NCI-H345 (cell line): ENCODE results near the gene SRRM2.
A peak's percentile ranks its signal among the peaks of the same experiment; 100 is the strongest.

Source experiments
- DNase-seq: peaks from one replicate; lab custom pipeline; 2025; lab: John Stamatoyannopoulos, UW

The SRRM2 gene

GRCh38 chr16:2752035-2752849 is at the start of gene SRRM2:
SRRM2 (plus strand) TSS chr16:2752638; CDS start chr16:2756365, 3,727 bp downstream.
- DNase-seq: peak; percentile 96

DNA sequence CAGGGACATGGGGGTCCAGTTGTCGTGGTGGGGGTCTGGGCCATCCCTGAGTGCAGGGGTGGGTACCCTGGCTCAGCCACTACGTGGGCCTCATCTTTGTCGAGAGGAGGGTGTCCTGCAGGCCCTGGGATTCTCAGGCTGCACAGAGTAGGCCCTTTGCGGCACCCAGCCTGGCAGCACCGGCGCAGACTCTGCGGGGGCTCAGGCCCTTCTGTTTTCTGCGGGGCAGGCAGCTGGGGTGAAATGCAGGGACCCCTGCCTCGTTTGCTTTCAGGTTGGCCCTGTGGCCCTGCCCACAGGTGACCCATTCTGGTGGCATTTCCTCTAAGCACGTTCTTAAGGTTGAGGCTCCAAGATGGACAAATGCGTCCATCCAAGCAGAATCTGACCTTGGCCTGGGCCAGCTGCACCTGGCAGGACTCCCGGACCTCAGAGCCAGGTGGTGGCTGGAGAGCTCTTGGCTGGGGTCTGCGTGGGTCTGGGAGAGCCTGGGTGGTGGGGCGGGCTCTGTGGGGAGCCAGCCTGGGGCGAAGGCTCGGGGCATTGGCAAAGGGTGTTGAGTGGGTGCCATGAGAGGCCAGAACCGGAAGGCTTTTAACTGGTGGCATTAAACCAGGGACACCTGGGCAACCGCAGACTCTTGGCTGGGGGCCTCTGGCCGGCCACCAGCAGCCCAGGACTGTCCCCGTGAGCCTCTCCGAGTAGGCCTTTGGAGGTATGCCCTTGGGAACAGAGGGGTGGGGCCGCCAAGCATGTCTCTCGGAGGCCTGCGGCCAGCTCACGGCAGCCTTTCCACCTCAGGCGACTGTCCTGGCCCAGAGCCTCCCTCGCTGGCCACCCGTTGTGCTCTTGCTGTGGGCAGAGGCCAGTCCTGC is 49.3 kb upstream of the SRRM2 start:
- DNase-seq: no peak

DNA sequence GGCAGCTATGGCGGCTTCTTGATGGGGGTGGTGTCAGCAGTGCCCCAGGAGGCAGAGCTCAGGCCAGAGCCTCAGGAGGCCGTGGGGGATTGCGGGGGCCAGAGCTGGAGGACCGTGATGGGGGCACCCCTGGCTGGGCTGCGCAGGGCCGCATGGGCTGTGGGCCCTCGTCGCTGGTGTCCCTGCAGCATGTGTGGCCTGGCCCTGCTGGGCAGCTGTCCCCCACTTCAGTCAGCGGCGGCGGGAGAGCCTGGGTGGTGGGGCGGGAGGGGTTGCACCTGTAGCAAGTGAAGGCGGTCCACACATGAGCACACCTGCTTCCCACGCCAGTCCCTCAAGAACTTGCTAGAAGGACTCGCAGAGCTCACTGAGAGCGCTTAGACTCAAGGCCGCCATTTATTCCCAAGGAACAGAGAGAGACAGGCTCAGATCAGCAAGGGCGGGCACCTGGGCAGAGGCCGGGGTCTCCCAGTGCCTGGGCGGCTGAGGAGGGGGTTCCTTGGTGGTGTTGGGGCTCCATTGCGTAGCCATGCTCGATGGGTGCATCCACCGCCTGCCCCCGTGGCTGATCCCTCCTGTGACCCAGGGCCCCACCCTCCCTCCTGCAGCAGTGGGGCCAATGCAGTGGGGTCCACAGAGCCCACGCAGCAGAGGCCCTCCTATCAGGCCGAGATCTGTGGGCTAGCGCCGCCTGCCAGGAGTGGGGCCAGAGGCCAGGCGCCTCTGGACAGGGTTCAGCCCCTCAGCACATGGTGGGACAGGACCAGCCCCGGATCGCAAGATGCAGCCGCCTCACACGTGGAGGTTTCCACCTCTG is 48.1 kb upstream of the SRRM2 start:
- DNase-seq: no peak

GRCh38 chr16:2704983-2705275 is 47.5 kb upstream of the SRRM2 start:
- no peak for DNase-seq

DNA sequence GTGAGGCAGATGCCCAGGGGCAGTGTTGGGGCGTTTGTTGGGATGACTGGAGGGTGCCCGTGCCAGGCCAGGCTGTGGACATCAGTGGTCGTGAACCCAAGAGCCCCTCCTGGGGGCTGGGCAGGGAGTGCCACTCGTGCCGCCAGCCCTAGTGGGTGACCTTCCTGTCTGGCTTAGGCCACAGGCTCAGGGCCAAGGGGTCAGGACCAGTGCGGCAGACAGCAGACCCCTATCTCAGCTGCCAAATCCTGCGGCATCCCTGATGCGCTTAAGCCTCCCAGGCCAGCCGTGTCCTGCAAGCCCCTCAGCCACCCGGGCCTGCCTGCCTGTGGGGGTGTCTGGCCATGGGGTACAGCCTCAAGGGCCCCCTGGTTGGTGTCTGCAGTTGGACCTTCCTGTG is 47.1 kb upstream of the SRRM2 start:
- no peak for DNase-seq

DNA sequence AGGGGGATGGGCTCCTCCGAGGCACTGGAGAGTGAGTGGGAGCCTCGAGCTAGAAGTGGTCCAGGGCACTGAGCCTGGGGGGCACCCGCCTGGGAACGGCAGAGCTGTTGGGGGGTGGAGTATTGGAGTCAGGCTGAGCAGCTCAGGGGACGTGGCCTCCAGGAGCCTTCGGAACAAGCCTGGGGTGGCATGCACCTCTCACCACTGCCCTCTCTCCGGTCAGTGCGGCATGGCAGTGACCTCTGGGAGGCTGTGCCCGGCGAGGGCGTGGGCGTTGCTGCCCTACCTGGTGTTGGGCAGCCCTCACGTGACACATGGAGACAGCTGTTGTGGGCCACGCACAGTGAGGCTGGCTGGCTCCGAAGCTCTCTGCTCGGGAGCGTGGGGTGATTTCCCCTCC is 46.4 kb upstream of the SRRM2 start:
- DNase-seq: no peak

DNA sequence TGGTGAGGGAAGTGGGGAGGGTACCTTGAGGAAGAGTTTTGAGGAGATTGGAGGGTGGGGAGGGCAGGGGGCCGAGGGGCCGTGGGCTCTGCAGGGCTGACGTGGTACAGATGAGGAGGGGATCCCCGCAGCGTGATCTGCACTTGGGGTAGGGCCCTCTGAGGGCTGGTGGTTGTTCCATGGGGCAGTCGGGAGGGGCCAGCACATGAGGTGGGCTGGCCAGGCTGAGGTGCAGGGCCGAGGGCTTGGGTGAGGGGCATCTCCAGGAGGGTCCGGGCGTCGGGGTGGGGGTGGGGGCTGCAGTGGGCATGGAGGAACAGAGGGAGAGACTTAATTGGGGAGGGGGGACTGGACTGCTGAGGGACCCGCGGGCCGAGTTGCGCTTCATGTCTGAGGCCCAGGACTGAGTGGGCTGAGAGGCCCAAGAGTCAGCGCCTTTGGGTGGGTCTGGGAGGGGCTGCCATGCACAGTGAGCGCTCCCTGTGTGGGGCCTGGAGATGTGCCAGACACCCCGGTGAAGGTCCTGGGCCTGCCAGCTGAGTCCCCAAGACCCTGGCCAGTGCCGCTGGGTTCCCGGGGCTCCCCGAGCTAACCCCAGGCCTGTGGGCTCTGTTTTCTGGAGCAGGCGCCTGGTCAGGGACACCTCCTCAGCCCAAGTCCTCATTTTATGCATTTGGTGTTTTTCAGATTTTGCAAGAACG is 45.7 kb upstream of the SRRM2 start:
- no peak for DNase-seq

DNA sequence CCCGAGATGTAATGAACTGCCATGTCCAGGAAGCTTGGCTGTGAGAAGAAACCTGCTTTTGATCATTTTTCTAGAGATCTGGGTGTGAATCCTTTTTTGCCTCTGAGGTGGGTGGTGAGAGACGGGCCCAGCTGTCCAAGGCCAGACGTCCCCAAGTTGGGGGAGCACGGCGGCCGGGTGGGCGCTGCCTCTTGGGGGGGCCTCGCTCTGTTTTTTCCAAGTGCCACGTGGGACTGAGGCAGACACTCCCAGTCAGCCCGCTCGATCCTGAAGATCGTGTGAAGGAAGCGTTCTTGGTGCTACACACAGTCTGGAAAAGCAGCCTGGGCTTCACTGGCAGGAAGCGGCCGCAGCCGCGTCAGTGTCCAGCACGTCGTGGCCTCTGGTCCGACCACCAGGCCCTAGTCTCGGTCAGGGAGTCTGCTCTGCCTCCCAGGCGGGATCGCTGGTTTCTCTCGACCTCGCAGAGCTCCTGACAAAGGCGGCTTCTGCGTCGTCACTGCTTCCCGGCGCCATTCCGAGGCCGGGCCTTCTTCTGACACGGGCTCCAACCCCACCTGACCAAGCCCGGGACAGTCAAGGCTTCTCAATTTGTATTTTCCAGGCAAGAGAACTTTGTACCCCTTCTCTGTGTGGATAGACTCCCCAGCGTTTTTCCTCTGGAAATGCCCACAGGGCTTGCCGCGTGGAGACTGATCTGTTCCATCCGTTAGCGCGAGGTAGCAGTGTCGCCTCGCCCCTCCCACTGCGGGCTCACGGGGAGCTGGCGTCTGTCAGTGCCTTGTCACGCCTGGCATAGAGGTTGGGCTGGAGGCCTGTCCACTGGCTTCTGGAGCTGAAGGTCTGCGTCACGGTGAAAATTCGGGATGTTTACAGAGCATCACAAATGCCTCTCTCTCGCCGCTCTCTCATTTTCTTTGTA is 44.8 kb upstream of the SRRM2 start:
- DNase-seq: no peak

DNA sequence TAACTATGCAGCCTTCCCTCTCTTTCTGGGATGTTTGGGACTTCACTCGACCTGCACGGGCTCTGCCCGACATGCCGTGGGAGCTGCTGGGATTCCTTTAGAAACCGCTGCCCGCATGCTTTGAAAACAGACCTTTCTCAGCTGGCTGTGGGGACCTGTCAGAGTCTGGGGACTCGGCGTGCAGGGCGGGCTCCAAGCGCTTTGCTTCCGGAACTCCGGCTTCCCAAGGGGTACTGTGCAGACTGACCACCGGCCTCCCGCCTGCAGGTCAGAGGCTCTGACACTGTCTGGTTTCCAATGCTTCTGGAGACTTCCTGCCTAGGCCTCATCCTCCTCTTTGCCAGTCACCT is 44.2 kb upstream of the SRRM2 start:
- DNase-seq: no peak

- no peak for DNase-seq
These were observed 43.4 kb upstream of the SRRM2 start for GRCh38 chr16:2708955-2709587.

- no peak for DNase-seq
These were observed 42.9 kb upstream of the SRRM2 start for GRCh38 chr16:2709588-2709984.

- DNase-seq: no peak
These were observed 42.3 kb upstream of the SRRM2 start for GRCh38 chr16:2710021-2710710.

DNA sequence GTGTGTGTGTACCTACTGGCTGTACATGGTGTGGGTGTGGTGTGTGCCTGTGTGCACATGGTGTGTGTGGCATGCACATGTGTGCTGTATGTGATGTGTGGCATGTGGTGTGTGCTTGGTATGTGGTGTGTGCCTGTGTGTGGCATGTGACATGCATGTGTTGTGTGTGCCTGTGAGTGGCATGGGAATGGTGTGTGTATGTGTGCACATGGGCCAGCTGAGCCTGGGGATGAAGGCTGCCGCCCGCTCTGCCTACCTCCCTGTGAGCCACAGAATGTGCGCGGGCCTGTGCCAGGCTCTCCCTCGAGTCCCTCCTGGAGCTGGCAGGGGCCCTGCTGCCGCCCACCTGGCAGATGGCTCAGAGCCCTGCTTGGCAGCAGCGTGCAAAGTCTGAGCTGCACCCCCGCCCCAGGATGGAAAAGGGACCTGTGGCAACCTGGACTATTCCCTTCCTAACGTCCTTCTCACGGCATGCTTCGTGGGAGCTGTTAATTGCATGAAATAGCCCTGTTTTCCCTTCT is 41.7 kb upstream of the SRRM2 start:
- DNase-seq: no peak

DNA sequence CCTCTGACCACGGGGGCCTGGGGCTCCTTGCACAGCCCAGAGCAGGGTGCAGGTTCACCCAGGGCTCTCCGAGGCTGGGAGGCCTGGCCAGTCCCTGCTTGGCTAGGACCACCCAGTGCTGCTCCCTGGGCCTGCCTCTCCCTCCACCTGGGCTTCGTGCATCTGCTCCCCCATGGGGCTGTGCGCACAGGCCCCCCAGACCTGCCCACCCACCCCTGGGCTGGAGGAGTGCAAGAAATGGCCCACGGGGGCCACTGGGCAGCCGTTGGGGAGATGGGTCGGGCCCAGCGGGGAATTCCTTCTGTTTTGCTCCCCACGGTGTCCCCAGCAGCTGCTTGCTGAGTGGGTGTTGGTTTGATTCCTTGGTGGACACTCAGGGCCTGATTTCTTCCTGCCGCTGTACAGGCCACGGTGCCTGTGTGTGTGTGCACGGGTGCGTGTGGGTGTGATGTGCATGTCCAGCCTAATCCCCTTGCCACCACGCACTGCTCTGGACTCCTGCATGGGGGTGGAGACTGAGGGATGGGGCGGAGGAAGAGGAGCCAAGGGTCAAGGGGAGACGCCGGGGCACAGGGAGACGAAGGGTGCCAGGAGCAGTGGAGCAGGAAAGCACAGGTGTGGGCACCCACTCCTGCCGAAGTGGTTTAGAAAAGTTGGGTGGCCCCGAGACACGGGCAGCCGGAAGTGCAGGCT is 40.9 kb upstream of the SRRM2 start:
- DNase-seq: no peak

DNA sequence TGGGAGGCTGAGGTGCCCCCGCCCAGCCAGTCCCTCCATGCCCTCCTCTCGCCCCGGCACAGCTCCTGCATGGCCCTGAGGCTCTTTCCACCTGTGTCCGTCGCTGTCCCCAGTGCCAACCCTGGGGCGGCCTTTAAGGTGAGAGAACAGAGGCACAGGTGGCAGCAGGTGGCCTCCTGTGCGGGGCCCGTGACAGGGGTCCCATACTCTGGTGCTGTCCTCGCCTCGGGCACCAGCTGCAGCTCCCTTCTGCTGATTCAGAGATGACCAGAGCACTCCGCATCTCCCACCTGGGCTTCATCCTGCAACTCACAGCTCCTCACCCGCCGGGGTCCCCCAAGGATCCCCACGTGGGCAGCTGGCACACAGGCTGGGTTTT is 40.4 kb upstream of the SRRM2 start:
- DNase-seq: no peak

DNA sequence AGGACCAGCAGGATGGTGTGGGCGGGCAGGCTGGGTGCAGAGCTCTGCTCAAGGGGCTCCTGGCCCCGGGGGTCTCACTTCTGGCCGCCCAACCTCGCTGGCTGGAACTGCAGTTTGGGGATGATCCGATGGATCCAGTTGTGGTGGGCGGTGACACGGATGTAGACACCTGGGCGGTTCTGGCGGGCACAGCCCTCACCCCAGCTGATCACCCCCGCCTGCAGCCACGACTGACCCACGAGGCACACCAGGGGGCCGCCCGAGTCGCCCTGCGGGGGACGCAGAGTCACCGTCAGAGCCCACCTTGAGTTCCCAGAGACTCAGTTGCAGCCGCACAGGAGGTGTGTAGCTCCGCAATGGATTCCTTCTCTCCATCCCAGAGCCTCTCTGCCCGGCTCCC is 39.9 kb upstream of the SRRM2 start:
- DNase-seq: no peak

DNA sequence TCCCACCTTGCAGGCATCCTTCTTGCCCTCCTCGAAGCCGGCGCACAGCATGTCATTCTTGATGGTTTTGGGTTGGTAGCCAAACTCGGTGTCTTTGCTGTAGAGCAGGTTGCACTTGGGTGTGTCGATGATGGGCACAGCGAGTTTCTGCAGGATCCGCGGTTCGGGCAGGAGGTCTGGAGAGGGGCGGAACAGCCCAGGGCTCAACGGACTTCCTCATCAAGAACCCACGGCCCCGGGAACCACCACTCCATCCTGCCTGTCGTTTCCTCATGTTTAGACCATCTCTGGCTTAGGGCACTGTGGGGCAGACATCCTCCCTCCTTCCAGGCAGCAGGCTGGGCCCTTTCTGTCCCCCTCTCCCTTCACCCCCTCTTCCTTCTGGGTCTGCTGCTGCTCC is 38.9 kb upstream of the SRRM2 start:
- DNase-seq: no peak

DNA sequence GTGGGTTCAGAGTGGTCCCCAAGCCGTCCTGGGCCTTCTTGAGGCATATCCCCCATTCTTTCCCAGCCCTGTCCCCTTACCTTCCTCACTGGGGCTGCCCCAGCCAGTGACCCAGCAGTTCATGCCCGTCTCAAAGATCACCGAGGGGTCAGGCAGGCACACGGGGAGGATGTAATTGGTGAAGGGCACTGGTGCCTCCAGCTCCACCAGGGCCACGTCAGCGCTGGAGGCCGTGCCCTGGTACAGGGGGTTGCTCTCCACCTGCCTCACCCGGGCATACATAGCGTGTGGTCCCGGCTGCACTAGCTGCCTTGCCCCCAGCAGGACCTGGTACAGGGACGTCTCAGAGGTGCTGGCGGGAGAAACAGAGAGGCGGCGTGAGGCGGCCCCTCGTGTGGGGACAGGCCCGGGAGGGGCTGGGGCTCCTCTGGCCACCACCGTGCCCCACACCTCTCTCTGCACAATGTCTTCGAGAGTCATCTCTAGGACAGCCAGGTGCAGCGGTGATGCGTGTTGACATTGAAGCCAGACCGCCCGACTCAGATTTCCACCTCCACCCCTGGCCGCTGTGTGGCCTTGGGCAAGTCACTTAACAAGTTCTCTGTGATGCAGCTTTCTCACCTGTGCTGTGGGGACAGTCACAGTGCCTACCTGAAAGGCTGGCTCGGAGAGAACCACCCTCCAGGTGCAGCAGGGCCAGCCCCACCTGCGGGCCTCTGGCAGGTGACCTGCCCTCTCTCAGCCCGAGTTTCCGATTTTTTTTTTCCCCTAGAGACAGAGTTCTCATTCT is 38.3 kb upstream of the SRRM2 start:
- no peak for DNase-seq
